Glomerular endothelial cell (primary cell): Measurements from ENCODE around the gene AGBL5. TPM values are rescaled to one million over a fixed set of nuclear protein-coding genes. Genes with fewer than 3 reads are reported as not detected.

Source experiments
- DNase-seq: peaks from one replicate; pipeline ENCODE4 v3.0.0-alpha.2; 2011; ENCODE audit warnings: low read depth, low spot score; ENCODE audit errors: extremely low read depth
- total RNA-seq: library from RNA; depleted of rRNA; stranded (reverse); fragments of >200 nt; gene quantifications from 2 replicates; pipeline ENCODE4 v1.2.3, GENCODE V29; 2015

AGBL5 gene
- total RNA-seq, 1 donor from 2014 or later, result 14.8 TPM

DNA sequence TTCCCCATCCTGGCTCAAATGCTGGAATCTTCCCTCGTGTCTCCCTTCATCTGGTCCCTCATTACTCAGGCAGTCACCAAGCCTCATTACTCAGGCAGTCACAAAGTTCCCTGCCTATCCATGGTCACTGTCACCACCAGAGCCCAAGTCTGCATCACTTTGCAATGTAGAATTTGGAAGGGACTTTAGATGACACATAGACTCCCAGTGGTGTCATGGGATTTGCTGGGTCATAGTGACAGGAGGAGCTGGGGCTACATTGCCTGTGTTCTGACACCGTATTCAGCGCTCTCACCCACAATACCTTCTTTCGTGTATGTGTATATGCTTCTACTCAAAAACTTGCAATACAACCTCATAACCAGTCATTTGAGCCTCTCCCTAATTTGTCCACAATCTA, 24.9 kb downstream of the AGBL5 start:
- DNase-seq, result no peak

DNA sequence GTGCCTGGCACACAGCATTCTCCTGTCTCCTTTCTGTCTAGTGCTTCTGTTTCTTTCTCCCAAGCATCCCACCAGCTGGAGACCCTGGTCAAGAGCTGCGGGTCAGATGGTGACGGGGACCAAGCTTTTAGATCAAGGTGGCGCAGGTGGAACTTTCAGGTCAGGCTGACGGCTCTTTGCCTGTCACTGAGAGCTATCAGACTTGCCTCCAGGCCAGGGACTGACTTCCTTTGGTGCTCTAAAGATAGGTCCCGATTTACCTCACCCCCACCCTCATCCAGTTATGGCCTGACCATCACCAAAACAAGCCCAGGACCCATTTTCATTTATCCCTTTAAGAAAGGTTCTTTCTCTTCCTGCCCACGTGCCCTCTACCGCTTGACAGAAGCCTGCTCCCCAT, 25.8 kb downstream of the AGBL5 start:
- DNase-seq, result no peak

DNA sequence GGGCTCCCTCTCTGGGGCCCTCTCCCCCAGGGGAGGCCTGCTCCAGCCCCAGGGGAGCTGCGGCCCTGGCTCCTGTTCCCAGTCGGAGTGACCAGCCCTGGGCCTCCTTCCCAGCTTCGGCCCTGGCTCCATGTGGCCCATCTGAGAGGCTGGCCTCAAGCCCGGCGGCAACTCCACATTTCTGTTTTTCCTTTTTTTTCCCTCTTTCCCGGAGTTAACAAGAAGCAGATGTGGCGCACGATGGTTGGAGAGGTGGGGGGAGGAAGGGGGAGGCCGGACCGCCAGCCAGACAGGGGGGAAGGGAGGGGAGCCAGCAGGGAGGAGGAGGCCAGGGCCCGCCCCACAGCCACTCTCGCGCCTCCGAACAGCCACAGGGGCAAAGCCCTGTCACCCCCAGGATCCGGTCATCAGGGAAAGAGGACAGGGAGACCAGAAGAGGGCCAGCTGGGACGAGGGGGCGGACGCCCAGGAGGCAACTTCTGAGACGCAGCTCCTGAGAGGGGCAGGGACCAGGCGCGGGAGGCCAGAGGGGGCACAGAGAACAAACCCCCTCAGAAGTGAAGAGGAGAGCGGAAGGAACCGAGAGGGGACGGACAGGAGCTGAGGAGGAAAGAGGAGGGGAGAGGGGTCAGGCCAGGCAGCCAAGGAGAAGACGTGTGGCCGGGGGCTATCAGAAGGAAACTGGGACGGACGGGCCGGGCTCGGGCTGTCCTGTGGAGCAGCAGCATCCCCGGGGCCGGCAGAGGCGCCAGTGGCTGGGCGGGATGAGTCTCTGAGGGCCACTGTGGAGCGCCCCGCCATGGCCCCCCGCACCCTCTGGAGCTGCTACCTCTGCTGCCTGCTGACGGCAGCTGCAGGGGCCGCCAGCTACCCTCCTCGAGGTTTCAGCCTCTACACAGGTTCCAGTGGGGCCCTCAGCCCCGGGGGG, 27.1 kb downstream of the AGBL5 start, which contains the start of gene EMILIN1:
EMILIN1 (plus strand) TSS at position 349 of the 928 bp plus-strand sequence; CDS start at position 800, 451 bp downstream.
- no peak for DNase-seq

DNA sequence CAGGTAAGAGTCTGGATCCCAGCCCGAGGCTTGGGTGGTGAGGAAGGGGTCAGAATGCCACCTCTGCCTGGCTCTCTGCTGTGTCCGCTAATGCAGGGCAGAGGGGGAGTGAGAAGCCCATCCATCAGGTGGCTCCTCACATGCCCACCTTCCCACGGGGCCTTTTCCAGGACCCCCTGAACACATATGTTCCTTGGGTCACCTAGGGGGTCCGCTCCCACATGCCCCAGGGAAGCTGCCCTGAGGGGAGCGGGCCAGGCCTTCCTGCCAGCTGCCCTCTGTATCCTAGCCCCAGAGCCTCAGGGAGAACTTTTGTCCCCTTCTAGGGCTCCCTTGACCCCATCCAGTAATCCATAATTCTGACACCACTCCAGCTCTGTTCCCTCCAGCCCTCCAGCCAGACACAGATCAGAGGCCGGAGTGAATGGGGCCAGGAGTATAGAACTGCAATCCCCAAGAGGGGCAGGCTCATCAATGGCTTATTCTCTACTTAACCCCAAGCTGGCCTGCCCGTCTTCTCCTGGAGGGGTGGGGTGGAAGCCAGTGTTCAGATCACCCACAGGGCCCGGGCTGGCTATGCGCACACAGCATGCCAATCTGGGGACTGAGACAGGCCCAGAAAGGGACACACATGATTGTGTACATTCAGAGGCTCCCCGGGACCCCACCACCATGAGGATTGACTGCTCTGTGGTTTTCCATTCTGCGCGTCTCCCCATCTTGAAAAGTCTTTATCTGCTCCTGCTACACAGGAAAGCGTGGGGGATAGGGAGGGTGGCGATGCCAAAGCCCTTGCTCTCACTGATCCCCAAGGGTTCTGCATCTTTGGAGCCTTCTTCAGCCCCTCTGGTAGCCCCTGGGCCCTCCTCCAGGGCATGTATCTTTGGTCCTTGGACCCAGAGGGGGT, 28.0 kb downstream of the AGBL5 start:
- DNase-seq, result no peak

DNA sequence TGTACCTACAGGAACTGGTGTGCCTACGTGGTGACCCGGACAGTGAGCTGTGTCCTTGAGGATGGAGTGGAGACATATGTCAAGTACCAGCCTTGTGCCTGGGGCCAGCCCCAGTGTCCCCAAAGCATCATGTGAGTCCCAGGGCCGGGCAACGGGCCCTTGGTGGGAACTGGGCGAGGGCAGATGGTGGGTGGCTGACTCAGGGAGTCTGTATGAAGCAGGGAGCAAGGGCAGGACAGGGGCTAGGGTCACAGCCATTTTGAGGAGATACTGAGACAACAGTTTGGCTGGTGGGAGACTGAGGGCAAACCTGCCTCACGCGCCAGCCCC, 28.6 kb downstream of the AGBL5 start:
- DNase-seq, result no peak

DNA sequence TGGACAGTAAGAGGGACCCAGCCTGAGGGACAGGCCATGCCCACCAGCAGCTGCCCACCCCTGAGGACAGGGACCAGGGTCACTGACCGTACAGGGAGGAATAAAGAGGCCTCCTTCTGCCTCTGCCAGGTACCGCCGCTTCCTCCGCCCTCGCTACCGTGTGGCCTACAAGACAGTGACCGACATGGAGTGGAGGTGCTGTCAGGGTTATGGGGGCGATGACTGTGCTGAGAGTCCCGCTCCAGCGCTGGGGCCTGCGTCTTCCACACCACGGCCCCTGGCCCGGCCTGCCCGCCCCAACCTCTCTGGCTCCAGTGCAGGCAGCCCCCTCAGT, 29.1 kb downstream of the AGBL5 start:
- DNase-seq, result no peak

DNA sequence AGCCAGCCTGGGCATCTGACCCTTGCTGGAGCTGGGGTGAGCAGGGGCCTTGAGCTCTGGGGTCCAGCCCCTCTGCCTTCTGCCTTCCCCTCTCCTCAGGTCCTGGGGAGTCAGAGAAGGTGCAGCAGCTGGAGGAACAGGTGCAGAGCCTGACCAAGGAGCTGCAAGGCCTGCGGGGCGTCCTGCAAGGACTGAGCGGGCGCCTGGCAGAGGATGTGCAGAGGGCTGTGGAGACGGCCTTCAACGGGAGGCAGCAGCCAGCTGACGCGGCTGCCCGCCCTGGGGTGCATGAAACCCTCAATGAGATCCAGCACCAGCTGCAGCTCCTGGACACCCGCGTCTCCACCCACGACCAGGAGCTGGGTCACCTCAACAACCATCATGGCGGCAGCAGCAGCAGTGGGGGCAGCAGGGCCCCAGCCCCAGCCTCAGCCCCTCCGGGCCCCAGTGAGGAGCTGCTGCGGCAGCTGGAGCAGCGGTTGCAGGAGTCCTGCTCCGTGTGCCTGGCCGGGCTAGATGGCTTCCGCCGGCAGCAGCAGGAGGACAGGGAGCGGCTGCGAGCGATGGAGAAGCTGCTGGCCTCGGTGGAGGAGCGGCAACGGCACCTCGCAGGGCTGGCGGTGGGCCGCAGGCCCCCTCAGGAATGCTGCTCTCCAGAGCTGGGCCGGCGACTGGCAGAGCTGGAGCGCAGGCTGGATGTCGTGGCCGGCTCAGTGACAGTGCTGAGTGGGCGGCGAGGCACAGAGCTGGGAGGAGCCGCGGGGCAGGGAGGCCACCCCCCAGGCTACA, 30.7 kb downstream of the AGBL5 start:
- DNase-seq, result no peak

DNA sequence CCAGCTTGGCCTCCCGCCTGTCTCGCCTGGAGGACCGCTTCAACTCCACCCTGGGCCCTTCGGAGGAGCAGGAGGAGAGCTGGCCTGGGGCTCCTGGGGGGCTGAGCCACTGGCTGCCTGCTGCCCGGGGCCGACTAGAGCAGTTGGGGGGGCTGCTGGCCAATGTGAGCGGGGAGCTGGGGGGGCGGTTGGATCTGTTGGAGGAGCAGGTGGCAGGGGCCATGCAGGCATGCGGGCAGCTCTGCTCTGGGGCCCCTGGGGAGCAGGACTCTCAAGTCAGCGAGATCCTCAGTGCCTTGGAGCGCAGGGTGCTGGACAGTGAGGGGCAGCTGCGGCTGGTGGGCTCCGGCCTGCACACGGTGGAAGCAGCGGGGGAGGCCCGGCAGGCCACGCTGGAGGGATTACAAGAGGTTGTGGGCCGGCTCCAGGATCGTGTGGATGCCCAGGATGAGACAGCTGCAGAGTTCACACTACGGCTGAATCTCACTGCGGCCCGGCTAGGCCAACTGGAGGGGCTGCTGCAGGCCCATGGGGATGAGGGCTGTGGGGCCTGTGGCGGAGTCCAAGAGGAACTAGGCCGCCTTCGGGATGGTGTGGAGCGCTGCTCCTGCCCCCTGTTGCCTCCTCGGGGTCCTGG, 31.4 kb downstream of the AGBL5 start:
- no peak for DNase-seq

DNA sequence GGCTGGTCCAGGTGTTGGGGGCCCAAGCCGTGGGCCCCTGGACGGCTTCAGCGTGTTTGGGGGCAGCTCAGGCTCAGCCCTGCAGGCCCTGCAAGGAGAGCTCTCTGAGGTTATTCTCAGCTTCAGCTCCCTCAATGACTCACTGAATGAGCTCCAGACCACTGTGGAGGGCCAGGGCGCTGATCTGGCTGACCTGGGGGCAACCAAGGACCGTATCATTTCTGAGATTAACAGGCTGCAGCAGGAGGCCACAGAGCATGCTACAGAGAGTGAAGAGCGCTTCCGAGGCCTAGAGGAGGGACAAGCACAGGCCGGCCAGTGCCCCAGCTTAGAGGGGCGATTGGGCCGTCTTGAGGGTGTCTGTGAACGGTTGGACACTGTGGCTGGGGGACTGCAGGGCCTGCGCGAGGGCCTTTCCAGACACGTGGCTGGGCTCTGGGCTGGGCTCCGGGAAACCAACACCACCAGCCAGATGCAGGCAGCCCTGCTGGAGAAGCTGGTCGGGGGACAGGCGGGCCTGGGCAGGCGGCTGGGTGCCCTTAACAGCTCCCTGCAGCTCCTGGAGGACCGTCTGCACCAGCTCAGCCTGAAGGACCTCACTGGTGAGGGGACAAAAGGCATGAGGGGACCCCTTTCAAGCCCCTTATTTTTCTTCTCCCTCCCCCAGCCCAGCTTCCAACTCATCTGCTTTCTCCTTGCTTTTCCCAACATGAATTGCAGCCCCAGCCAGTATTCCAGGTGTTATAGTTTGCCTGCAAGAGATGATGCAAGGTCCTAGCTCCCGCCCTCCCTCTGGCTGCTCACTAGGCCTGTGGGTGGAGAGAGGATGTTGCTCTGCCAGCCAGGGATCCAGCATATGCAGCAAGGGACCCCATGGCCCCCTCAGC, 32.2 kb downstream of the AGBL5 start:
- no peak for DNase-seq

DNA sequence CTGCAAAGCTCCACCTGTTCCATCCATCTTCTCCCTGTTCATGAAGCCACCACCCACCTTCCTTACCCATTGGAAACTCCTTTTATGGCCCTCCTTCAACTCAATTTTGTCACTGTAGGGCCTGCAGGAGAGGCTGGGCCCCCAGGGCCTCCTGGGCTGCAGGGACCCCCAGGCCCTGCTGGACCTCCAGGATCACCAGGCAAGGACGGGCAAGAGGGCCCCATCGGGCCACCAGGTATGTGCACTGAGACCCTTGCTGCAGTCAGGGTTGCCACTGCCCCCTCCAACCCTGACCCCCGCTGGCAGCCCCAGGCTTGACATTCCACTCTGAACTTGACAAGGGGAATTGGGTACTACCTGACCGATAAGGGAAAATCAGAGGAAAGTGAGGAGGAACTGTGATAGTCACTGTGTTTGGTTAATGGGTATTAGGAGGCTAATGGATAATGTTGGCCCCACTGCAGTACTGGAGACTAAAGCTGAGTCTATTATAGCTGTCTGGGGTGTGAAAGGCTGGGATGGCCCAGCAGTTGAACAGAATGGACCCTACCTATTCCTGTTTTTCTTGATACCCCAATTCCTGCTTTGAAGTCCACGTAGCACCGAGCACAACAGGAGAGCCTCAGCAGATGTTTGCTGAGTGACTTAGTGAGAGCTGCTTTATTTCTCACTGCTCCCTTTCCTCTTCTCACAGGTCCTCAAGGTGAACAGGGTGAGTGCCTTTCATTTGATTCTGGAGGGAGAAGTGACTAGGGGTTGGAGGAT, 33.0 kb downstream of the AGBL5 start:
- DNase-seq, result no peak

DNA sequence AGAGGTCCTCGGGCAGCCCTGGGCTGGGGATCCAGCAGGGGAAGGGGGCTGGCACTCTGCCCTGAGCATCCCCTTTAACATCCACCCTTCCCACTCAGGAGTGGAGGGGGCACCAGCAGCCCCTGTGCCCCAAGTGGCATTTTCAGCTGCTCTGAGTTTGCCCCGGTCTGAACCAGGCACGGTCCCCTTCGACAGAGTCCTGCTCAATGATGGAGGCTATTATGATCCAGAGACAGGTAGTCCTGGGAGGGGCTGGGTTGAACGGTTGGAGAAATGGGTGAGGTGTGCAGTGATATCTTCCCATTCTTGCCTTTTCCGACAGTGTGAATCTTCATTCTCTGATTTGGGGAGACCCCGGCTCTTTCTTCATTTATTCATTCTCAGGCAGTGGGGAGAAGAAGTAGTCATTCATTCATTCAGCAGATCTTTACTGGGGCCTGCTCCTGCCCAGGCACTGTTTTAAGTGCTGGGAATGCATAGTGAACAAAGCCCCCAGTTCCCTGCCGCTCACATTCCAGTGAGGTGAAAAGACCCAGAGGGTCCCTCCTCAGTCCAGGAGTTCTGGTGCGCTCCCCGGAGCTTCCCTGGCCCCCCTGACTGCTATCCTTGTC, 33.7 kb downstream of the AGBL5 start:
- DNase-seq, result no peak

DNA sequence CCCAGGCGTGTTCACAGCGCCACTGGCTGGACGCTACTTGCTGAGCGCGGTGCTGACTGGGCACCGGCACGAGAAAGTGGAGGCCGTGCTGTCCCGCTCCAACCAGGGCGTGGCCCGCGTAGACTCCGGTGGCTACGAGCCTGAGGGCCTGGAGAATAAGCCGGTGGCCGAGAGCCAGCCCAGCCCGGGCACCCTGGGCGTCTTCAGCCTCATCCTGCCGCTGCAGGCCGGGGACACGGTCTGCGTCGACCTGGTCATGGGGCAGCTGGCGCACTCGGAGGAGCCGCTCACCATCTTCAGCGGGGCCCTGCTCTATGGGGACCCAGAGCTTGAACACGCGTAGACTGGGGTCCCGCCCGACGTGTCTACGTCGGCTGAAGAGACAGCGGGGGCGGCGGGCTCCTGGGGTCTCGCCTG, 34.2 kb downstream of the AGBL5 start:
- no peak for DNase-seq

DNA sequence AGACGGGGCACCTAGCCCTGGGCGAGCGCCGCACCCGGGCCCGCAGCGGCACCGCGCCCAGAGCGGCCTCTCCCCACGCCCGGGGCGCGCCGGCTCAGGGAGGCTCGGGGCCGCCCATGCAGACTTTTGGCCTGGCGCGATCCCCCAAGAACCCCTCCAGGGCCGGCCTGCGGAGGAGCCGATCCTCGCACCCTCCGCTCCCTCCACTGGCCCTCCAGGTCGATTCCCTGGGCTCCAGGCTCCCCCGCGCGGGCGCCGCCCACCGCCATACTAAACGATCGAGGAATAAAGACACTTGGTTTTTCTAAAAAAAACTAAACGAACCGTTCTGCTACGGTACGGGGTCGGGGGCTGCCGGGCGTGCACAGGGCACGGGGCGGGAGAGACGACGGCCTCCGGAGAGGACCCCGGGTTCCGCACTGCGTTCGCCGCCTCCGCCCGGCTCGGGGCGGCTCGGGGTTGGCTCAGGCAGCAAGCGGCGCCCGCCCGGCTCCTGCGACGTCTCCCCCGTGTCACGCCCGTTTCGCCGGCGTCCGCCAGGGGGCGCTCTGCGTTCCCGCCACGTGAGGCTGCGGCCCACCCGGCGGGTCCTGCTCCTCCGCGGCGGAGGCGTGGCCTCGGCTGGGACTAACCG, 34.7 kb downstream of the AGBL5 start:
- DNase-seq, result no peak

DNA sequence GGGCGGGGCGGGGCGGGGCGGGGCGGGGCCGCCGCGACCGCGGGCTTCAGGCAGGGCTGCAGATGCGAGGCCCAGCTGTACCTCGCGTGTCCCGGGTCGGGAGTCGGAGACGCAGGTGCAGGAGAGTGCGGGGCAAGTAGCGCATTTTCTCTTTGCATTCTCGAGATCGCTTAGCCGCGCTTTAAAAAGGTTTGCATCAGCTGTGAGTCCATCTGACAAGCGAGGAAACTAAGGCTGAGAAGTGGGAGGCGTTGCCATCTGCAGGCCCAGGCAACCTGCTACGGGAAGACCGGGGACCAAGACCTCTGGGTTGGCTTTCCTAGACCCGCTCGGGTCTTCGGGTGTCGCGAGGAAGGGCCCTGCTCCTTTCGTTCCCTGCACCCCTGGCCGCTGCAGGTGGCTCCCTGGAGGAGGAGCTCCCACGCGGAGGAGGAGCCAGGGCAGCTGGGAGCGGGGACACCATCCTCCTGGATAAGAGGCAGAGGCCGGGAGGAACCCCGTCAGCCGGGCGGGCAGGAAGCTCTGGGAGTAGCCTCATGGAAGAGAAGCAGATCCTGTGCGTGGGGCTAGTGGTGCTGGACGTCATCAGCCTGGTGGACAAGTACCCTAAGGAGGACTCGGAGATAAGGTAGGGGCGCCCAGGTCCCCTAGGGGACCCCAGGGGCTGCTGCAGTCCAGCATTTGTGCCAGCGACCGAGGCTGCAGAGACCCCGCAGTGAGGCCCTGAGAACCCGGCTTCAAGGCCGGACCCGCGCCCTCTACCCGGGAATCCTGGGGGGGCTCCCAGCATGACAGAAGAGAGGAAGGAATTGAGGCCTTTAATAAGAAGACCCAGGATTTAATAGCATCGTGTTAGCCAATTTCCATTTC, 35.5 kb downstream of the AGBL5 start, which contains the start of gene KHK:
KHK (plus strand) TSS at position 49 of the 870 bp plus-strand sequence; CDS start at position 537, 488 bp downstream.
- DNase-seq, result no peak

DNA sequence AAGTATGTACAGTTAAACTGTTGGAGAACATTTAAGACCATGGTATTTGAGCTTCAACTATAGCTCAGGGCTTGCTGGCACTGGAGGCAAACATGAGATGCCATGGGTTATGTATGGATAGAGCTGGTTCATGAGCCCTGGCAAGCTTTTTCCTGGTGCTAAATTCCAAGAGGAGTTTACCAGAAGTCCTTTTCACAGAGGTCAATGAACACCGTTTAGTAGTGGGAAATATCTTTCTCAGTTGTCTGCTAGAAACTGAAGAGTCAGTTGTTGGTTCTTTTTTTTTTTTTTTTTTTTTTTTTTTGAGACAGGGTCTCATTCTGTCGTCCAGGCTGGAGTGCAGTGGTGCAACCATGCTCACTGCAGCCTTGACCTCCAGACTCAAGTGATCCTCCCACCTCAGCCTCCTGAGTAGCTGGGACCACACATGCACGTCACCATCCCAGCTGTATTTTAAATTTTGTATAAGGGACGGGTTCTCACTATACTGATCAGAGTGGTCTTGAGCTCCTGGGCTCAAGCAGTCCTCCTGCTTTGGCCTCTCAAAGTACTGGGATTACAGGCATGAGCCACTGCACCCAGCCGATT, 36.4 kb downstream of the AGBL5 start:
- DNase-seq, result no peak

DNA sequence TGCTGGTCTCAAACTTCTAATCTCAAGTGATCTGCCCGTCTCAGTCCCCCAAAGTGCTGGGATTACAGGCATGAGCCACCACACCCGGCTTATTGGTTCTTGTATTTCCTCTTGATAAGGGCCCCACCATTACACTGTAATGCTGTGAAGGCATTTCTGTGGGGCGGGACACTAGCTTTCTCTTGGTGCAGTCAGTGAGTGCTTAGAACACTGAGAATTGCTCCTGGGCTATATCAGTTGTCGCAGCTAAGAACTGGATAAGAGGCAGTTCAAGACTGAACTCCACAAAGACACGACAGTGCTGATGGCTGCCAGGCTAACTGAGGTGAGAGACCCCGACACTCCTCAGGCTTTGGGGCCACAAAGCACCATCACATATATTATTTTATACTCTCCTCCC, 37.2 kb downstream of the AGBL5 start:
- no peak for DNase-seq
